SK-N-SH (cell line): ENCODE results near the gene ZDHHC14. TPM values are rescaled to one million over a fixed set of nuclear protein-coding genes. Genes with fewer than 3 reads are reported as not detected.

Source experiments
- CTCF ChIA-PET: fragments of 300-600, 350-600 bp; formaldehyde crosslinking; extraction: SDS; loops from one replicate; lab custom pipeline; 2021; lab: Yijun Ruan, JAX
- POLR2A ChIA-PET: fragments of 350-600 bp; sonication (Branson Sonifier 250); formaldehyde crosslinking; extraction: SDS; loops from one replicate; lab custom pipeline; 2020; ENCODE audit warnings: antibody characterized with exemption, inconsistent platforms; lab: Yijun Ruan, JAX
- DNase-seq: peaks from one replicate; pipeline ENCODE4 v3.0.0; 2012
- H2AFZ ChIP-seq: fragments of 200-600 bp; sonication (generic); 2 replicates; pipeline ENCODE4 v1.8.1; 2016; ENCODE audit warnings: antibody characterized with exemption, mild to moderate bottlenecking, low read depth
- H3F3A ChIP-seq: fragments of 200-600 bp; sonication (generic); replicated peaks from 2 replicates; pipeline ENCODE3; 2016; ENCODE audit warnings: antibody characterized with exemption, mild to moderate bottlenecking; ENCODE audit not compliant: insufficient read depth
- H3K27ac ChIP-seq, 2 experiments: fragments of 200-500 bp in 1 of 2; fragments of 200-600 bp in 1 of 2; sonication (Bioruptor generic) in 1 of 2; sonication (generic), shearing (Covaris generic) in 1 of 2; 2 replicates each; pipeline versions ENCODE4 v1.5.1 to v1.6.1; 2014 to 2016; ENCODE audit warnings: low read depth in 2 of 2, inconsistent platforms in 1 of 2, low read length in 1 of 2, mild to moderate bottlenecking in 1 of 2, mixed read lengths in 1 of 2
- H3K27me3 ChIP-seq: fragments of 200-600 bp; sonication (generic), shearing (Covaris generic); 2 replicates; pipeline ENCODE4 v1.6.1; 2016; ENCODE audit warnings: mixed run types; ENCODE audit not compliant: insufficient read depth
- H3K36me3 ChIP-seq, 2 experiments: fragments of 200-500 bp in 1 of 2; fragments of 200-600 bp in 1 of 2; sonication (Bioruptor generic) in 1 of 2; sonication (generic) in 1 of 2; replicated peaks in 1 of 2; 2 replicates each; pipeline versions ENCODE3 to v1.5.1; 2014 to 2016; ENCODE audit warnings: low read length in 1 of 2, mild to moderate bottlenecking in 1 of 2; ENCODE audit not compliant: insufficient read depth in 2 of 2, control insufficient read depth in 1 of 2
- H3K4me1 ChIP-seq, 2 experiments: fragments of 200-500 bp in 1 of 2; fragments of 200-600 bp in 1 of 2; sonication (Bioruptor generic) in 1 of 2; sonication (generic), shearing (Covaris generic) in 1 of 2; 2 replicates each; pipeline versions ENCODE4 v1.5.1 to v1.6.1; 2014 to 2016; ENCODE audit warnings: low read depth in 1 of 2, low read length in 1 of 2, mixed run types in 1 of 2; ENCODE audit not compliant: insufficient read depth in 2 of 2, control insufficient read depth in 1 of 2
- H3K4me2 ChIP-seq: fragments of 200-600 bp; sonication (generic), shearing (Covaris generic); 2 replicates; pipeline ENCODE4 v1.6.1; 2017; ENCODE audit warnings: mixed run types
- H3K4me3 ChIP-seq, 2 experiments: fragments of 200-500 bp in 1 of 2; fragments of 200-600 bp in 1 of 2; sonication (Bioruptor generic) in 1 of 2; sonication (generic), shearing (Covaris generic) in 1 of 2; 2 replicates each; pipeline versions ENCODE4 v1.5.1 to v1.8.1; 2014 to 2016; ENCODE audit warnings: low read depth in 2 of 2, inconsistent platforms in 1 of 2, low read length in 1 of 2, mild to moderate bottlenecking in 1 of 2, mixed read lengths in 1 of 2, moderate library complexity in 1 of 2
- H3K79me2 ChIP-seq: fragments of 200-600 bp; sonication (generic); 2 replicates; pipeline ENCODE4 v1.8.1; 2017; ENCODE audit warnings: mild to moderate bottlenecking; ENCODE audit not compliant: insufficient read depth
- H3K9ac ChIP-seq: fragments of 200-600 bp; sonication (generic); 2 replicates; pipeline ENCODE4 v1.6.1; 2017; ENCODE audit warnings: mixed run types
- H3K9me2 ChIP-seq: fragments of 200-600 bp; sonication (generic); 2 replicates; pipeline ENCODE4 v1.6.1; 2017; ENCODE audit warnings: mixed run types
- H3K9me3 ChIP-seq: fragments of 200-600 bp; sonication (generic); 2 replicates; pipeline ENCODE4 v1.6.1; 2017; ENCODE audit warnings: mixed run types, mild to moderate bottlenecking, moderate library complexity
- H4K20me1 ChIP-seq: fragments of 200-600 bp; sonication (generic); 2 replicates; pipeline ENCODE4 v1.6.1; 2017; ENCODE audit warnings: mild to moderate bottlenecking, mixed run types; ENCODE audit not compliant: insufficient read depth
- GABPA ChIP-seq: IDR thresholded peaks from 2 replicates; pipeline ENCODE4 v1.4.0; 2012; ENCODE audit warnings: low read depth, mild to moderate bottlenecking
- GATA2 ChIP-seq: sonication (generic); formaldehyde crosslinking; IDR thresholded peaks from 2 replicates; pipeline ENCODE4 v1.5.0; 2020; ENCODE audit warnings: mild to moderate bottlenecking, missing genetic modification reagents
- JUND ChIP-seq: IDR thresholded peaks from 2 replicates; pipeline ENCODE4 v1.4.0; 2012
- MXI1 ChIP-seq: IDR thresholded peaks from 2 replicates; pipeline ENCODE4 v1.6.1; 2012; ENCODE audit warnings: mild to moderate bottlenecking, low read depth, low read length, improper control_type of control experiment
- NFIC ChIP-seq: IDR thresholded peaks from 2 replicates; pipeline ENCODE4 v1.4.0; 2012; ENCODE audit warnings: borderline replicate concordance
- POLR2AphosphoS5 ChIP-seq: IDR thresholded peaks from 2 replicates; pipeline ENCODE4 v1.6.1; 2012; ENCODE audit warnings: low read depth, low read length
- RAD21 ChIP-seq: IDR thresholded peaks from 2 replicates; pipeline ENCODE4 v1.6.1; 2012; ENCODE audit warnings: mild to moderate bottlenecking, low read length
- RFX5 ChIP-seq: IDR thresholded peaks from 2 replicates; pipeline ENCODE4 v1.6.1; 2012; ENCODE audit warnings: mild to moderate bottlenecking, improper control_type of control experiment, low read length
- RXRA ChIP-seq: IDR thresholded peaks from 2 replicates; pipeline ENCODE4 v1.4.0; 2012; ENCODE audit warnings: low read depth, mild to moderate bottlenecking, borderline replicate concordance
- SMC3 ChIP-seq: IDR thresholded peaks from 2 replicates; pipeline ENCODE4 v1.6.1; 2012; ENCODE audit warnings: low read depth, low read length, improper control_type of control experiment
- TAF1 ChIP-seq: IDR thresholded peaks from 2 replicates; pipeline ENCODE4 v1.6.1; 2012; ENCODE audit warnings: low read depth, mild to moderate bottlenecking, low read length, moderate library complexity, borderline replicate concordance
- TEAD4 ChIP-seq: IDR thresholded peaks from 2 replicates; pipeline ENCODE4 v1.4.0; 2012; ENCODE audit warnings: mild to moderate bottlenecking, borderline replicate concordance; ENCODE audit not compliant: insufficient read depth
- WGBS: methylation state at CpG from one replicate; pipeline ENCODE4 v1.1.6; 2017; ENCODE audit warnings: low lambda C conversion rate; 5-methylcytosine and 5-hydroxymethylcytosine counted together
- polyA plus RNA-seq, 3 experiments: library from polyadenylated mRNA; depleted of rRNA; stranded (reverse); fragments of >200 nt; gene quantifications; 2 replicates each; pipeline ENCODE4 v1.2.3, GENCODE V29; 2012
- TF ChIP-seq, protein P1 (sequence below): IDR thresholded peaks from 2 replicates; pipeline ENCODE4 v1.4.0; 2012; ENCODE audit warnings: low read depth
- TF ChIP-seq, protein P2 (sequence below): IDR thresholded peaks from 2 replicates; pipeline ENCODE4; 2012
- TF ChIP-seq, protein P3 (sequence below): IDR thresholded peaks from 2 replicates; pipeline ENCODE4 v1.4.0; 2012; ENCODE audit warnings: low read depth, borderline replicate concordance
- TF ChIP-seq, protein P4 (sequence below): fragments of 150-350 bp; IDR thresholded peaks from 2 replicates; pipeline ENCODE4 v1.6.1; 2017; ENCODE audit warnings: antibody characterized with exemption, low read length, low read depth, borderline replicate concordance
- TF ChIP-seq, protein P5 (sequence below): IDR thresholded peaks from 2 replicates; pipeline ENCODE4 v1.6.1; 2012; ENCODE audit warnings: mild to moderate bottlenecking, low read depth, low read length, moderate library complexity
- TF ChIP-seq, protein P6 (sequence below): fragments of 200-600 bp; sonication (generic); IDR thresholded peaks from 2 replicates; pipeline ENCODE4 v1.6.1; 2017; ENCODE audit warnings: antibody characterized with exemption, mild to moderate bottlenecking, moderate library complexity

The ZDHHC14 gene
- polyA plus RNA-seq, 1 of the 3 experiments (the other 2 are of a cell fraction) = 5.4 TPM

DNA sequence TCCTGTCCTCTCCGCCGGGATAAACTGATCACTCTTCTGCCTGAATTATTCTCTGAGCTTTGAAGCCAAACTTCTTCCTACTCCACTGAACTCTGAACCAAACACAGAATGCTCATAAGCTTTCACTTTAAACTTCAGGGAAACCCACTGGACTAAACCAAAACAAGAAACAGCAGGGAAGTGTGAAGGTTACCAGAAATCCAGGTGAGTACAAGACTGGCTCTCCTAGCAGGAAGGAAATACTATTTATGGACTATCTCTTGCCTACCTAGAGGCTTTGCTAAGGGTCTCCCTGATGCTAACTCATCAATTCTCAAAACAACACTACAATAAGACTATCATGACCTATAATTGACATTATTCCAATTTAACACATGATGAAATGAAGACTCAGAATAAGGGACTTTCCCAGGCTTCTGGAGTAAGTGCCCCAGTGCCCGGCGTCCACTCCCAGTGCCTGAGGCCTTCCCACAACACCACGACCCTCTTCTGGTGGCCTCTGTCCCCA lies 145.0 kb downstream of the ZDHHC14 start:
- Histone ChIP-seq H3K4me3 (no peak overlapping the region), H3K9ac (no peak overlapping the region), H2AFZ (no peak overlapping the region), H3K27ac (no peak overlapping the region), H3K79me2 (no peaks in the 10 kb centered on the region), H3K9me3 (no peaks in the 10 kb centered on the region), H3K4me2 (no peak overlapping the region), H3K36me3 (no peaks in the 10 kb centered on the region), H3K4me1 (no peaks in the 10 kb centered on the region; a peak in 1 of 4 replicates), H3K27me3 (no peaks in the 10 kb centered on the region), H4K20me1 (no peaks in the 10 kb centered on the region), H3F3A (no peaks in the 10 kb centered on the region), H3K9me2 (no peaks in the 10 kb centered on the region)
- 73% methylated on average over 5 of the region's 5 CpGs for WGBS
- ChIA-PET POLR2A (no interaction called here), CTCF (interaction anchor here (0.7 kb wide), 1 partner anchor 30 kb away, joined by 3 read pairs; no protein-coding TSS in a partner anchor)
- DNase-seq = no peak
- TF ChIP-seq SMC3 (no peak), RFX5 (no peak), POLR2AphosphoS5 (no peak), GATA2 (CRISPR knock-in tag) (no peak), TEAD4 (no peak), RXRA (no peak)
- TF ChIP-seq, protein P1, sequence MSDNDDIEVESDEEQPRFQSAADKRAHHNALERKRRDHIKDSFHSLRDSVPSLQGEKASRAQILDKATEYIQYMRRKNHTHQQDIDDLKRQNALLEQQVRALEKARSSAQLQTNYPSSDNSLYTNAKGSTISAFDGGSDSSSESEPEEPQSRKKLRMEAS = no peak
- TF ChIP-seq, protein P2, sequence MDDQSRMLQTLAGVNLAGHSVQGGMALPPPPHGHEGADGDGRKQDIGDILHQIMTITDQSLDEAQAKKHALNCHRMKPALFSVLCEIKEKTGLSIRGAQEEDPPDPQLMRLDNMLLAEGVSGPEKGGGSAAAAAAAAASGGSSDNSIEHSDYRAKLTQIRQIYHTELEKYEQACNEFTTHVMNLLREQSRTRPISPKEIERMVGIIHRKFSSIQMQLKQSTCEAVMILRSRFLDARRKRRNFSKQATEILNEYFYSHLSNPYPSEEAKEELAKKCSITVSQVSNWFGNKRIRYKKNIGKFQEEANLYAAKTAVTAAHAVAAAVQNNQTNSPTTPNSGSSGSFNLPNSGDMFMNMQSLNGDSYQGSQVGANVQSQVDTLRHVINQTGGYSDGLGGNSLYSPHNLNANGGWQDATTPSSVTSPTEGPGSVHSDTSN = no peak

DNA sequence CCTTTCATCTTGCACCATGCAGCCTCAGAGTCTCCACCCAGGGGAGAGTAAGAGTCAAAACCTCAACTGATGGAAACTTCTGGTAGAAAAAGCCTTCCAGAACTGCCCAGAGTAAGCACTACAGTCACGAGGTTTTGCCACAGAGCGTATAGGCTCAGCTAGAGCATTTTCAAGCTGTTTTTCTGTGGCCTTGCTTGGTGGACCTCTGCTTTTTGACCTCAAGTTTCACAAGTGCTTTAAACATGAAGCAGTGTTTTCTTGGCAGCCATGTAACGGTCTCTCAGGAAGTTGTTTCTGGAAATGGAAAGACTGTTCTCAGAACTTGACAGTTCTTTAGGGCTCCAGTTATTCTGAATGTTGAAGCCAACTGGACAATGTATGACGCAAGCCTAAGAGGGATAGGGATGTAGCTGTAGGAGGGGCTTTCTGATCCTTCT lies 146.5 kb downstream of the ZDHHC14 start:
- CTCF ChIA-PET = interaction anchor here (0.9 kb wide), 1 partner anchor 139 kb away, joined by 3 read pairs; no protein-coding TSS in a partner anchor
- TF ChIP-seq, protein P3, sequence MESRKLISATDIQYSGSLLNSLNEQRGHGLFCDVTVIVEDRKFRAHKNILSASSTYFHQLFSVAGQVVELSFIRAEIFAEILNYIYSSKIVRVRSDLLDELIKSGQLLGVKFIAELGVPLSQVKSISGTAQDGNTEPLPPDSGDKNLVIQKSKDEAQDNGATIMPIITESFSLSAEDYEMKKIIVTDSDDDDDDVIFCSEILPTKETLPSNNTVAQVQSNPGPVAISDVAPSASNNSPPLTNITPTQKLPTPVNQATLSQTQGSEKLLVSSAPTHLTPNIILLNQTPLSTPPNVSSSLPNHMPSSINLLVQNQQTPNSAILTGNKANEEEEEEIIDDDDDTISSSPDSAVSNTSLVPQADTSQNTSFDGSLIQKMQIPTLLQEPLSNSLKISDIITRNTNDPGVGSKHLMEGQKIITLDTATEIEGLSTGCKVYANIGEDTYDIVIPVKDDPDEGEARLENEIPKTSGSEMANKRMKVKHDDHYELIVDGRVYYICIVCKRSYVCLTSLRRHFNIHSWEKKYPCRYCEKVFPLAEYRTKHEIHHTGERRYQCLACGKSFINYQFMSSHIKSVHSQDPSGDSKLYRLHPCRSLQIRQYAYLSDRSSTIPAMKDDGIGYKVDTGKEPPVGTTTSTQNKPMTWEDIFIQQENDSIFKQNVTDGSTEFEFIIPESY = no peak
- TF ChIP-seq, protein P4, sequence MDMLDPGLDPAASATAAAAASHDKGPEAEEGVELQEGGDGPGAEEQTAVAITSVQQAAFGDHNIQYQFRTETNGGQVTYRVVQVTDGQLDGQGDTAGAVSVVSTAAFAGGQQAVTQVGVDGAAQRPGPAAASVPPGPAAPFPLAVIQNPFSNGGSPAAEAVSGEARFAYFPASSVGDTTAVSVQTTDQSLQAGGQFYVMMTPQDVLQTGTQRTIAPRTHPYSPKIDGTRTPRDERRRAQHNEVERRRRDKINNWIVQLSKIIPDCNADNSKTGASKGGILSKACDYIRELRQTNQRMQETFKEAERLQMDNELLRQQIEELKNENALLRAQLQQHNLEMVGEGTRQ = no peak
- TF ChIP-seq TAF1 (no peak), NFIC (no peak), JUND (no peak), RAD21 (no peak), GABPA (no peak), MXI1 (no peak), RFX5 (no peak)
- TF ChIP-seq, protein P5, sequence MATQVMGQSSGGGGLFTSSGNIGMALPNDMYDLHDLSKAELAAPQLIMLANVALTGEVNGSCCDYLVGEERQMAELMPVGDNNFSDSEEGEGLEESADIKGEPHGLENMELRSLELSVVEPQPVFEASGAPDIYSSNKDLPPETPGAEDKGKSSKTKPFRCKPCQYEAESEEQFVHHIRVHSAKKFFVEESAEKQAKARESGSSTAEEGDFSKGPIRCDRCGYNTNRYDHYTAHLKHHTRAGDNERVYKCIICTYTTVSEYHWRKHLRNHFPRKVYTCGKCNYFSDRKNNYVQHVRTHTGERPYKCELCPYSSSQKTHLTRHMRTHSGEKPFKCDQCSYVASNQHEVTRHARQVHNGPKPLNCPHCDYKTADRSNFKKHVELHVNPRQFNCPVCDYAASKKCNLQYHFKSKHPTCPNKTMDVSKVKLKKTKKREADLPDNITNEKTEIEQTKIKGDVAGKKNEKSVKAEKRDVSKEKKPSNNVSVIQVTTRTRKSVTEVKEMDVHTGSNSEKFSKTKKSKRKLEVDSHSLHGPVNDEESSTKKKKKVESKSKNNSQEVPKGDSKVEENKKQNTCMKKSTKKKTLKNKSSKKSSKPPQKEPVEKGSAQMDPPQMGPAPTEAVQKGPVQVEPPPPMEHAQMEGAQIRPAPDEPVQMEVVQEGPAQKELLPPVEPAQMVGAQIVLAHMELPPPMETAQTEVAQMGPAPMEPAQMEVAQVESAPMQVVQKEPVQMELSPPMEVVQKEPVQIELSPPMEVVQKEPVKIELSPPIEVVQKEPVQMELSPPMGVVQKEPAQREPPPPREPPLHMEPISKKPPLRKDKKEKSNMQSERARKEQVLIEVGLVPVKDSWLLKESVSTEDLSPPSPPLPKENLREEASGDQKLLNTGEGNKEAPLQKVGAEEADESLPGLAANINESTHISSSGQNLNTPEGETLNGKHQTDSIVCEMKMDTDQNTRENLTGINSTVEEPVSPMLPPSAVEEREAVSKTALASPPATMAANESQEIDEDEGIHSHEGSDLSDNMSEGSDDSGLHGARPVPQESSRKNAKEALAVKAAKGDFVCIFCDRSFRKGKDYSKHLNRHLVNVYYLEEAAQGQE = no peak
- TF ChIP-seq, protein P6, sequence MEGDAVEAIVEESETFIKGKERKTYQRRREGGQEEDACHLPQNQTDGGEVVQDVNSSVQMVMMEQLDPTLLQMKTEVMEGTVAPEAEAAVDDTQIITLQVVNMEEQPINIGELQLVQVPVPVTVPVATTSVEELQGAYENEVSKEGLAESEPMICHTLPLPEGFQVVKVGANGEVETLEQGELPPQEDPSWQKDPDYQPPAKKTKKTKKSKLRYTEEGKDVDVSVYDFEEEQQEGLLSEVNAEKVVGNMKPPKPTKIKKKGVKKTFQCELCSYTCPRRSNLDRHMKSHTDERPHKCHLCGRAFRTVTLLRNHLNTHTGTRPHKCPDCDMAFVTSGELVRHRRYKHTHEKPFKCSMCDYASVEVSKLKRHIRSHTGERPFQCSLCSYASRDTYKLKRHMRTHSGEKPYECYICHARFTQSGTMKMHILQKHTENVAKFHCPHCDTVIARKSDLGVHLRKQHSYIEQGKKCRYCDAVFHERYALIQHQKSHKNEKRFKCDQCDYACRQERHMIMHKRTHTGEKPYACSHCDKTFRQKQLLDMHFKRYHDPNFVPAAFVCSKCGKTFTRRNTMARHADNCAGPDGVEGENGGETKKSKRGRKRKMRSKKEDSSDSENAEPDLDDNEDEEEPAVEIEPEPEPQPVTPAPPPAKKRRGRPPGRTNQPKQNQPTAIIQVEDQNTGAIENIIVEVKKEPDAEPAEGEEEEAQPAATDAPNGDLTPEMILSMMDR = no peak

More for the DNA sequence above, 146.5 kb downstream of the ZDHHC14 start:
- DNase-seq = no peak
- H3K27ac ChIP-seq = no peak overlapping the region
- no peaks in the 10 kb centered on the region for H3K9me2 ChIP-seq
- no peaks in the 10 kb centered on the region for H4K20me1 ChIP-seq
- no peak overlapping the region for H3K4me3 ChIP-seq
- H3K9me3 ChIP-seq = no peaks in the 10 kb centered on the region
- H3K27me3 ChIP-seq = no peaks in the 10 kb centered on the region
- no peak overlapping the region for H3K4me2 ChIP-seq
- H3K9ac ChIP-seq = no peak overlapping the region
- H3K36me3 ChIP-seq = no peaks in the 10 kb centered on the region
- H3K4me1 ChIP-seq = no peaks in the 10 kb centered on the region; a peak in 1 of 4 replicates
- WGBS = 88% methylated on average over 4 of the region's 4 CpGs
- no peak overlapping the region for H2AFZ ChIP-seq
- no peaks in the 10 kb centered on the region for H3F3A ChIP-seq
- POLR2A ChIA-PET = no interaction called here
- H3K79me2 ChIP-seq = no peaks in the 10 kb centered on the region
